ENCODE measurements around the gene TBC1D19.
A peak's percentile ranks its signal among the peaks of the same experiment; 100 is the strongest.

Gene TBC1D19

GRCh38 chr4:26785312-26785711, 201.4 kb downstream of the TBC1D19 start:
- DNase-seq, result no peak

- no peak for DNase-seq
Observed at GRCh38 chr4:26785810-26786209, 201.9 kb downstream of the TBC1D19 start.

GRCh38 chr4:26786916-26787315, 203.0 kb downstream of the TBC1D19 start:
- no peak for DNase-seq

GRCh38 chr4:26787461-26788340, 203.8 kb downstream of the TBC1D19 start:
- peak; percentile 86 for DNase-seq

DNA sequence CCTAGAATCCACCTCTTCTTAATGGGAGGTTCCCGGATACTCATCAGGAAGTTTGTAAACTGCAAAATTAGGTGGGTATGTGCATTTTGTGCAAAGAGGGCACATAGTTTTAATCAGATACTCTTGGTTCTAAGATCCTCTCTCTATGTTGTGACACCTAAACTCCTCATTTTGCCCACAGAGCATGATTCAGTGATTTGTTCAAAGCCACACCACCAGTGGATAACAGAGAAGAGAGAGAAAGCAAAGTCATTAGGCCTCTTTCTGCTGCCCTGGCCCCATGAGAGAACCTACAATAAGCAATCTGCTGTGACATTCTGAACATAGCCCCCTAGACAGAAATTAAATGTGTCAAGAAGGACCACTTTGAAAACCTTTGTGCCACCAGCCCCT, 204.5 kb downstream of the TBC1D19 start:
- no peak for DNase-seq

DNA sequence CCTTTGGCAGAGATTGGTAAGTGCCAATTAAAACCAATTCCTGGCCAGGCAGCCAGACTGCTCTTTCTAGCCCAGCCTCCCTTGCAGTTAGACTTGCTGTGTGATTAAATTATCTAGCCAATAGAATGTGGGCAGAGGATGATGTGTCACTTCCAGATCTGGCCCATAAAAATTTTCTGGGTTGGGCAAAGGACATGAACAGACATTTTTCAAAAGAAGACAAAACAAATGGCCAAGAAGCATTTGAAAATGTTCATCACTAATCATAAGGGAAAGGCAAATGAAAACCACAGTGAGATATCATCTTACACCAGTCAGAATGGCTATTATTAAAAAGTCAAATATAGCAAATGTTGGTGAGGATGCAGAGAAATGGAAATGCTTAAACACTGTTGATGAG, 205.3 kb downstream of the TBC1D19 start:
- DNase-seq, result no peak

DNA sequence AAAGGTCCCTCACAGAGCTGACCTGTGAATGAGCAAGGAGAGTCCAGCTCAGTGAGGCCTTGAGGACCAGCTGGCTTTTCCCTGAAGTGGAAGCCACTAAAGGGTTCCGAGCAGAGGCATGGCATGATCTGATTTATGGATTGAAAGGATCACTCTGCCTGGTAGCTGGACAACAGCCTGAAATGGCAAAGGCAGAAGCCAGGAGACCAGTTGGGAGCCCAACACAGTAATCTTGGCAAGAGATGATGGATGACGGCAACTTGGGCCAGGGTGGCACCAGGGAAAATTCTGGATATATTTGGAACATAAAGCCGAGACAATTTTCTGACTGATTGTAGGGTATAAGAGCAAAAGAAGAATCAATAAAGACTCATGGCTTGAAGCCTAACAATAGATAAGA, 207.5 kb downstream of the TBC1D19 start:
- no peak for DNase-seq

DNA sequence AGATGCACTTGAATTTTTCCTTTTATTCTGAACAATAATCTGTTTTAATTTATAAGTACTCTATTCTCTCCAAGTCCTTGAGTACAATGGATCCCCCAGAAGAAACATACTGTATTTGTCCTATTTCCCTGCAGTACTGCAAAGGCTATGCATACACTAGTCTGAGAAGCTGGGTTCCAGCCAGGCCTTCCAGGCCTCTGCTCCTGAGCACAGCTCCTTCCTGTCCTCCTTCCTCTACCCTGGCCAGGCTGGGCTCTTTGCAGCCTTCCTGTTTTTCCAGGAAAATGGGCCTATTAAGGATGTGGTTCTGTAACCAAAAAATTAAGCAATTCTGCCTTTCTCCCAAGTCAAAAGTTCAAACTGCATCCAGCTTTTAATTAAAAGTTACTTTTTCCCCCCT, 208.8 kb downstream of the TBC1D19 start:
- no peak for DNase-seq

DNA sequence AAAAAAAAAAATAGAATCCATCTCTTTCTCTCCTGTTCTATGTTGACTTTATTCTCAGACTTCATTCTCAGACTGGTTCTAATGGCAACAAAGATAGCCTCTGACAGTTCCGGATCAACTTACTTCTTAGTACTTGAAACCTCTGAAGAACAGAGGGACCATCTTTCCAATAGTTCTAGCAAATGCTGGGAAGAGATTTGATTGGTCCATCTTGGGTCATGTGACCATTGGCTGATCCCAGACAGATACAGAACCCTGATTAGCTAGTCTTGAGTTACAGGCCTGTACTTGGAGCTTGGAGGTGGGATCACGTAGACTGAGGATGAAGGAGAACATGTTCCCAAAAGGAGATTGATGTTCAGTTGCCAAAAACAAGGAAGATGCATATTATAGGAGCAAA, 209.9 kb downstream of the TBC1D19 start:
- DNase-seq, result no peak

GRCh38 chr4:26796081-26796480, 212.2 kb downstream of the TBC1D19 start:
- DNase-seq, result no peak

DNA sequence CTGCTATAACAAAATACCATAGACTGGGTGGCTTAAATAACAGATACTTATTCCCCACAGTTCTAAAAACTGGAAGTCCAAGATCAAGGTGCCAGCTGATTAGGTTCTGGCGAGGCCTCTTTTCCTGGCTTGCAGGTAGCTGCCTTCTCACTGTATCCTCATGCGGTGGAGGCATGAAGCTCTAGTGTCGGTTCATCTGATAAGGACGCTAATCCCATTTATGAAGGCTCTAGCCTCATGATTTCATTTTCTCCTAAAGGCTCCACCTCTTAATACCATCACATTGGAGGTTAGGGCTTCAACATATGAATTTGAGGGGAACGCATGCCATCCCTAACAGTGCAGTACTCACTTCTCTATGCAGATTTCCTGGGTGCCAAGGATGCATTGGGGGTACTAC, 218.9 kb downstream of the TBC1D19 start:
- DNase-seq, result no peak

- DNase-seq, result peak; percentile 65
Observed at GRCh38 chr4:26803211-26803861, 219.5 kb downstream of the TBC1D19 start.

DNA sequence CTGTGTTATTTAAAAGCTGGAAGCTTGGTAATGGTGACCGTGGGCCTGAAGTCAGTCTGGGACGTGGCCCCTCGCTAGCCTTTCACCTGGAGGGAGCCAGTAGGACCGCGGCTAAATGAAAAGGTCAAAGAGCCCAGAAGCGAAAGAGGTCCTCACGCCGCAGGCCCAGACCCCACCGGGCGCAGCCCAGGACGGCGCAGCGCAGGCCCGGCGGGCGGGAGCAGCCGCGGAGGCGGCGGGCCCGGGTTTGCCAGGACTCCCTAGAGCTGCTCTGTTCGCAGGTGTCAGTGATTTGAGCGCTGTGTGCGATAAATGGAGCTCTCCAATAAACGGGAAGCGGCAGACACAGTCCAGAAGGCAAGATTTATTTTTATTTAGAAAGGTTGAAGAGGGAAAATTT, 220.6 kb downstream of the TBC1D19 start:
- no peak for DNase-seq

GRCh38 chr4:26804925-26805324, 221.0 kb downstream of the TBC1D19 start:
- no peak for DNase-seq
